Measurements from ENCODE around the gene FBXL14.

FBXL14 gene

DNA sequence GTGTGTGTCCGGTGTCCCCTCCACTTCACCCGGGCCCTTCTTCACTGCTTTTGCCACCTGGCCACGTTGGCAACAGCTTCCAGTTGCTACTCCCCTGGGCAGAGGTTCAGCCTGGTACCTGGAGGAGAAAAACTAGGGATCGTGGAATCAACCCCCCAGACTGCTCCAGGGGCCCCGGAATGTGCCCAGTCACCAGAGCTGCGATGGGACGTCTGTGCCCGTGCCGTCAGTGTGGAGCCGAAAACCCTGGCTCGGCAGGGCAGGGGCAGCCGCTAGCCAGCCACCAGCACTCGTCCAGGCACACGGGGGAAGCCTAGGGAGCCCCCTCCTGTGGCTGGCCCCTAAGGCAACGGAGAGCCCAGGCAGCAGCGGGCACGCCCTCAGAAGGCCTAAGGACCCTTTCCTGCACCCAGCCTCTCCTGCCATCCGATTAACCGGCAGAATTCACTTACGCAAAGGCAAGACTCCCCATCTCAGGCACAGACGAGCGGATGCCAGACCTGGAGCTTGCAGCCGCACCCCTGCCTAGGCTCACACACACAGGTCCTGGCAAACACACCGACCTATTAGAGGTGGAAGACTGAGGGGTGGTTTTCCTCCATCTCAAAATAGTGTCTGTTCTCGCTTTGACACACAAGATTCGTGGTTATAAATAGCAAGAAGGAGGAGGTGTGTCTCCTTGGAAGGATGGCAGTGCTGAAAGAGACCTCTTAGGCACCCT is 62.6 kb downstream of the FBXL14 start:
- H3K4me3 Mint-ChIP-seq: peak overlapping the region; percentile 72
- peaks cover 2% of the 10 kb centered on the region for H3K36me3 Mint-ChIP-seq (ENCODE audit: low read depth)
- no peaks in the 10 kb centered on the region for H3K9me3 Mint-ChIP-seq
- H3K27me3 Mint-ChIP-seq (ENCODE audit: low read depth): peaks cover 73% of the 10 kb centered on the region
- H3K4me1 Mint-ChIP-seq (ENCODE audit: low read depth): peaks cover 29% of the 10 kb centered on the region
- peak overlapping the region; percentile 37 for H3K27ac Mint-ChIP-seq

DNA sequence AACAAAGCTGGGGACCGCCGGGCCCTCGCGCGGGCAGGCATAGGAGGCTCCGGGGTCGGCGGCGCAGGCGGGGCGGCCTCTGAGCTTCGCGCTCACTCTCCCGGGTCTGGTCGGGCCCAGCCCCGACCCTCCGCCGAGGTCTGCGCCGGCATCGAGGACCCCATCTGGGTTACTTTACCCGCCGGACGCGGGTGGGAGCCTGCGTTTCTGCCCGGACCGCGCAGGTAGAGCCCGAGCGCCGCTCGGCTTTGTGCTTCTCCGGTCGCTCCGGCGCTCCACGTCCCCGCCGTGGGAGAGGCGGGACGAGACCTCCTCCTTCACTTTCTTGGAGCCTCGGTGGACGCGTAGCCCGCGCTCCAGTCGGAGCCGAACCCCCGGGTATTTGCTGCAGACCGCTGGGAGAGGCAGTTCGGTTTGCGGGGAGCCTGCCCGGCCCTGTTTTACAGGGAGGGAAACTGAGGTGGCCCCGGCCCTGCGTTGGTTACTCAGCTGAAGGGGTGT is 63.2 kb downstream of the FBXL14 start:
- no peak overlapping the region for H3K27ac Mint-ChIP-seq
- peaks cover 2% of the 10 kb centered on the region for H3K36me3 Mint-ChIP-seq (ENCODE audit: low read depth)
- no peaks in the 10 kb centered on the region for H3K9me3 Mint-ChIP-seq
- peak overlapping the region; percentile 49 for H3K4me3 Mint-ChIP-seq
- H3K4me1 Mint-ChIP-seq (ENCODE audit: low read depth): peaks cover 29% of the 10 kb centered on the region
- peaks cover 72% of the 10 kb centered on the region for H3K27me3 Mint-ChIP-seq (ENCODE audit: low read depth)

DNA sequence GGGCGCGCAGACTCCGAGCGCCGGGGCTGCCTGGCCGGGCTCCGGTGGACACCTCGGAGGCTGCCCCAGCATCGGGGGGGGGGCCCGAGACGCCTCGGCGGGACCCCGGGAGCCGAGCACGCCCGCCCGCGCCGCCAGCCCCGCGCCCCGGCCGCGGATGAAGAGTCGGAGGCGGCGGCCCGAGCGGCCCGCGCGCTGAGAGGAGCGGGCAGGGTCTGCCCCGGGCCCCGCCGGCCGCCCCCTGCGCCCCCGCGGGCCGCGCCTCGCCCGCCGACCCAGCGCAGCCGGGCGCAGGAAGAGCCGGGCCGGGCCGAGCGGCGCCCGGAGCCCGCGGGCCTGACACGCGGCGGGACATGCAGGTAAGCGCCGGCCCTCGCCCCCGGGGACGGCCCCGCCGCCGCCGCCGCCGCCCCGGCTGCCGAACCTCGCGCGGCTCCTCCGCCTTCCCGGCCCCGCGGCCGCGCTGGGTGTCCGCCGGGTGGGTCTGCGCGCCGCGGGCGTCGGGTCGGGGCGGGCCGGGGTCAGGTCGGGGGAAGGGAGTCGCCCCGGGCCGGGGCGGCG is 63.7 kb downstream of the FBXL14 start:
- Mint-ChIP-seq H3K36me3 (ENCODE audit: low read depth) (peaks cover 2% of the 10 kb centered on the region), H3K4me3 (no peak overlapping the region), H3K27ac (no peak overlapping the region), H3K9me3 (no peaks in the 10 kb centered on the region), H3K27me3 (ENCODE audit: low read depth) (peaks cover 71% of the 10 kb centered on the region), H3K4me1 (ENCODE audit: low read depth) (peaks cover 29% of the 10 kb centered on the region)

DNA sequence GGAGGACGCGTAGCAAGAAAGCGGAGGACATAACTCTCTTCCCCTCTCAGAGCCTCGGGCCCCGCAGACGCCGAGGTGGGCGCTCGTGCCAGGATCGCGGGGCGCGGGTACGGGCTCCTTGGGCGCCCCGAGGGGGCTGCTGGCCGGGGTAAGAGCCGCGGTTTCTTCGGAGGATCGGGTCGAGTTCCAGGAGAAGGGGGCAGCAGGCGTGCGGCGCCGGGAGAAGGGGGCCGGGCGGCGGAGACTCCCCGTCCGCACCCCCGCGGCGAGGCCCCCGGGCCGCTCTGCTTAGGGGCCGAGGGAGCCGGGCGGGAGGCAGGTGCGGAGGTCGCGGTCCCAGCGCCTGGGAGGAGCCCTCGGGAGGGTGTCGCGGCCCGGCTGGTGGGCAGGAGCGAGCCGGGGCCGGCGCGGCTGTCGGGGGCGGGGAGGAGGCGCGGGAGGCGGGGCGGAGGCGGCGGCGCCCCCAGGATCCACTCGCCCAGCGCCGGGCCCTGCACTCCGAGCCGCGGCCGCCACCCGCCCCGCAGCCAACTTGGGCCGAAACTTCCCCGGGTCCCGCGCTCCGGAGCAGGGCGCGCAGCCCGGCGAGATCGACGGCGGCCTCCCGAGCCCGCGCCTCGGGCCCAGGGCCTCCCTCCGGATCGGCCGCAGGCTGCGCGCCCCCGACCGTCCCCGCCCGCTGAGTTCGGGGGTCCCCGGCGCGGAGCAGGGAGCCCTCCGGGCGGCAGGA is 64.4 kb downstream of the FBXL14 start:
- peaks cover 29% of the 10 kb centered on the region for H3K4me1 Mint-ChIP-seq (ENCODE audit: low read depth)
- H3K9me3 Mint-ChIP-seq: no peaks in the 10 kb centered on the region
- H3K27ac Mint-ChIP-seq: peak overlapping the region; percentile 58
- H3K27me3 Mint-ChIP-seq (ENCODE audit: low read depth): peaks cover 73% of the 10 kb centered on the region
- H3K36me3 Mint-ChIP-seq (ENCODE audit: low read depth): peaks cover 2% of the 10 kb centered on the region
- peak overlapping the region; percentile 81 for H3K4me3 Mint-ChIP-seq

DNA sequence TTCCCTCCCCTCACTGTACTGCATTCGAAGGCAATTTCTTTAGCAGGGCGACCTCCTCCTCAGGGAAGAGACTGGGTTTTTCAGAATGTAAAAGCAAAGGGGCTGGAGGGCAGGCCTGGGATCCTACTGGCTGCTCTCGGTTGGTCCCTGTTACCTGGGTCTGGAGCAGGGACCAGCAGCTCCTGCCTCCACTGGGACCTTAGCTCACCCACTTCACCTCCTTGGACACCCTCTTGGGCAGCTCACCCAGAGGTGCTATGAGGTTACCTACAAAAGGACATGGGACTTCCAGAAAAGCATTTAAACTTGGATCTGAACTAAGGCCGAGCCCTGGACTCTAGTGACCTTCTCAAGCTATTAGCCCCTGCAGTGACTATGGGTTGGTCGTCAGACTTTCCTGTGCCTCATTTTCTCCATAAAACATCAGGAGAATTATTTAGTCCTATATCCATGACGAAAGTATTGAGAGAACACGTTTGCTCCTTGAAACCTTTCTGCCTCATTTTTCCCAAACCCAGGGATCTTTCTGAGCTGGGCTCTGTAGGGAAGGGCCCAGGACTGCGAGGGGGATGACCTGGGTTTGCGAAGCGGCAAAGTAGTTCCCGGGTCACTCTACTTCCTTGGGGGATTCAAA is 65.0 kb downstream of the FBXL14 start:
- Mint-ChIP-seq H3K27ac (peak overlapping the region; percentile 58), H3K4me1 (ENCODE audit: low read depth) (peaks cover 24% of the 10 kb centered on the region), H3K4me3 (peak overlapping the region; percentile 81), H3K27me3 (ENCODE audit: low read depth) (peaks cover 79% of the 10 kb centered on the region), H3K36me3 (ENCODE audit: low read depth) (peaks cover 2% of the 10 kb centered on the region), H3K9me3 (no peaks in the 10 kb centered on the region)

DNA sequence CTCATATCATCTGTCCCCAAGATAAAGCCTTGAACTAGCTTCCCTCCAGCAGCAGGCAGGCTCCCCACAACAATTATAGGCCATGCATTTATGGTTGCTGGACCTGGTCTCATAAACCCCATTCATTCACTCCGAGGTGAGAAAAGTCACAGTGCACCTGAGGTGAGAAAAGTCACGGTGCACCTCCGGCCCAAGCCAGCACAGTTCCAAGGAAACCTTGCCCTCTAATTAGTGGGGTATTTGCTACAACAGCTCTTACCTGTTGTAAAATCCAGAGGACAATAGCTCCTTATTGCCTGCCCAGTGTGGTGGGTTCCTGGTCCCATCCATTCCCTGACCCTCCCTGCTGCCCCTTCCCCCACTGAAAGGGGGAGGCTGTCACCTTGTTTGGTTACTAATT is 65.6 kb downstream of the FBXL14 start:
- peaks cover 81% of the 10 kb centered on the region for H3K27me3 Mint-ChIP-seq (ENCODE audit: low read depth)
- H3K27ac Mint-ChIP-seq: no peak overlapping the region
- peaks cover 21% of the 10 kb centered on the region for H3K4me1 Mint-ChIP-seq (ENCODE audit: low read depth)
- no peaks in the 10 kb centered on the region for H3K9me3 Mint-ChIP-seq
- no peak overlapping the region for H3K4me3 Mint-ChIP-seq
- peaks cover 2% of the 10 kb centered on the region for H3K36me3 Mint-ChIP-seq (ENCODE audit: low read depth)

DNA sequence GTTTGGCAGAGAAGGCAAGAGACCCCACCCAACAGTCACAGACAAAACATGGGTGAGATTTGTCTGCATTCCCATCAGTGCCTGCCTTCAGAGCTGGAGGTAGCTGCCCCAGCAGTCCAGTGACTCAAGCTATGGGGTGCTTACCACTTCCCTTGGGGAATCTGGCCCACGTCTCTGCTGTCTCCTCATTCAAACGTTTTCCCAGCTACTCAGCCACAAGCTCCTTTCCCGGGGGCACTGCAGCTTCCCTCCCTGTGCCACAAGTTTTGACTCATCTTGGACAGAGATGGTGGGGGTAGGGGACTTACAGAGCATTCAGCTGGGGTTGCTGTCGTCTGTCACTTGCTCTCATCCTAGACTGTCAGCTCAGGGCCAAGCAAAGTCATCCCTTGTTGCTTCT is 66.6 kb downstream of the FBXL14 start:
- no peak overlapping the region for H3K4me3 Mint-ChIP-seq
- peaks cover 74% of the 10 kb centered on the region for H3K27me3 Mint-ChIP-seq (ENCODE audit: low read depth)
- H3K4me1 Mint-ChIP-seq (ENCODE audit: low read depth): peaks cover 11% of the 10 kb centered on the region
- H3K9me3 Mint-ChIP-seq: no peaks in the 10 kb centered on the region
- H3K27ac Mint-ChIP-seq: no peak overlapping the region
- H3K36me3 Mint-ChIP-seq (ENCODE audit: low read depth): peaks cover 2% of the 10 kb centered on the region

DNA sequence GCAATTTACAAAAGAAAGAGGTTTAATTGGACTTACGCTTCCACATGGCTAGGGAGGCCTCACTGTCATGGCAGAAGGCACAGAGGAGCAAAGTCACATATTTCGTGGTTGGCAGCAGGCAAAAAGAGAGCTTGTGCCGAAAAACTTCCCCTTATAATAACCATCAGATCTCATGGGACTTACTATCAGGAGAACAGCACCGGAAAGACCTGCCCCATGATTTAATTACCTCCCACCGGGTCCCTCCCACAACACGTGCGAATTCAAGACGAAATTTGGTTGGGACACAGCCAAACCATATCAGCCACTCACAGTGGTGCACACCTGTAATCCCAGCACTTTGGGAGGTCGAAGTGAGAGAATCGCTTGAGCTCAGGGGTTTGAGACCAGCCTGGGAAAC is 68.5 kb downstream of the FBXL14 start:
- no peak overlapping the region for H3K27ac Mint-ChIP-seq
- no peaks in the 10 kb centered on the region for H3K9me3 Mint-ChIP-seq
- H3K4me1 Mint-ChIP-seq (ENCODE audit: low read depth): peaks cover 2% of the 10 kb centered on the region
- H3K4me3 Mint-ChIP-seq: no peak overlapping the region
- peaks cover 2% of the 10 kb centered on the region for H3K36me3 Mint-ChIP-seq (ENCODE audit: low read depth)
- H3K27me3 Mint-ChIP-seq (ENCODE audit: low read depth): peaks cover 58% of the 10 kb centered on the region

DNA sequence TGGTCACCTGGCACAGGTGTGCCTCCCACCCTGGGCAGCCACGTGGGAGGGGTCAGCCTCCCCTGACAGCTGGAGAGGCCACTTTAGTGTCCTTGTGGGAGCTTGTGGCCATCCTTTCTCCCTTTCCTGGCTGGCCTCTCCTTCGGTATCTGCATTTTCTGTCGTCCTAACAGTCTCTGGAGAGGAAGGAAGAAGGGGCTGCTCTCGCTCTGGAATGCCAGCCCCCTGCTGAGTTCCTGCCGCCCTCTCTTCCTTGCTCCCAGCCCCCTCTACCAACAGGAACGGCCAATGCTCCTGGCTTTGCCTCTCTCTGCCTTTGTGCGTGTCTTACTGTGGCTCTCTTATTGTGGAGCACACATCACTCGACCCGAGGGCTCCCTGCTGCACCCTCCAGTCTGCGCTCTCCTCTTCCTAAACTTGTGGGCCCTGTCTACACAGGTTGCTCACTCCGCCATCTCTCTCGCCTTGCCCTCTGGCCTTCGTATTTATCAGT is 70.8 kb downstream of the FBXL14 start:
- Mint-ChIP-seq H3K9me3 (no peaks in the 10 kb centered on the region), H3K27ac (no peak overlapping the region), H3K27me3 (ENCODE audit: low read depth) (peaks cover 62% of the 10 kb centered on the region), H3K36me3 (ENCODE audit: low read depth) (no peaks in the 10 kb centered on the region), H3K4me1 (ENCODE audit: low read depth) (no peaks in the 10 kb centered on the region), H3K4me3 (no peak overlapping the region)

DNA sequence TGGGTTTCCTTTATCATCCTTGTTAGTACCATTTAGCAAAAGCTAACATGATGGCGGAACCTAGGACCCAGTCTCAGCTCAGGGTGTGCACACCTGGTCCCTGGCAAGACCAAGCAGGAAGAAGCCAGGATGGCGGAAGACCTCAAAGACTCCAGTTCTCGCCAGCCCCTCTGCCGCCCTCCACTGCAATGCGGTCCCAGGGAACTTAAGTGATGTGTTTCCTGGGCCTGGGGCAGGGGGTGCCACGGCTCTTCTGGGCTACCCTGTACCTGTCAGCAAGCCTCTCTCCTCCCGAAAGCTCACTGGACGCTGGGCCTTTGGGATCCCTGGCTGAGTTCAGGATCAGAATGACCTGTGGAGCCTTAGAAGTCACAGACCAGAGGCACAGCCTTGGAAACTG is 71.3 kb downstream of the FBXL14 start:
- no peaks in the 10 kb centered on the region for H3K9me3 Mint-ChIP-seq
- no peaks in the 10 kb centered on the region for H3K4me1 Mint-ChIP-seq (ENCODE audit: low read depth)
- H3K36me3 Mint-ChIP-seq (ENCODE audit: low read depth): no peaks in the 10 kb centered on the region
- H3K27ac Mint-ChIP-seq: no peak overlapping the region
- H3K4me3 Mint-ChIP-seq: no peak overlapping the region
- peaks cover 62% of the 10 kb centered on the region for H3K27me3 Mint-ChIP-seq (ENCODE audit: low read depth)

DNA sequence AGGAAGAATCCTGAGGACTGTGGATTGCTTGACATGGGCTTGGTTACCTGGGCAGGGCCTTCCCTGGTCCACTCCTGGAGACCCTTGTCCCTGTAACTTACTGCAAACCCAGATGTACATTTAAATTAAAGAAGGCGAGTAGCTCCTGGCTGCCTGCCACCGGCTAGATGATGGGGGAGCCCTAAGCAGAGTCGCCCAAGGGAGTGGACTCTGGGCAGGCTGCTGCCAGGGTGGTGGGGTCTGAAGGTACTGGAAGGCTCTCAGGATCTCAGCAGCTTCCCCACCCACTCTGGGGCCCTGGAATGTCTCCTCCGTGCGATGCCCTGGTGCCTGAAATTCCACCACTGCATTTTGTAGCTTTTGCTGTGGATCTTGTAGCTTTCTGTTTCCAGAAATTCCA is 74.7 kb downstream of the FBXL14 start:
- peaks cover 9% of the 10 kb centered on the region for H3K9me3 Mint-ChIP-seq
- H3K4me1 Mint-ChIP-seq (ENCODE audit: low read depth): no peaks in the 10 kb centered on the region
- peaks cover 56% of the 10 kb centered on the region for H3K27me3 Mint-ChIP-seq (ENCODE audit: low read depth)
- H3K36me3 Mint-ChIP-seq (ENCODE audit: low read depth): no peaks in the 10 kb centered on the region
- no peak overlapping the region for H3K27ac Mint-ChIP-seq
- no peak overlapping the region for H3K4me3 Mint-ChIP-seq

DNA sequence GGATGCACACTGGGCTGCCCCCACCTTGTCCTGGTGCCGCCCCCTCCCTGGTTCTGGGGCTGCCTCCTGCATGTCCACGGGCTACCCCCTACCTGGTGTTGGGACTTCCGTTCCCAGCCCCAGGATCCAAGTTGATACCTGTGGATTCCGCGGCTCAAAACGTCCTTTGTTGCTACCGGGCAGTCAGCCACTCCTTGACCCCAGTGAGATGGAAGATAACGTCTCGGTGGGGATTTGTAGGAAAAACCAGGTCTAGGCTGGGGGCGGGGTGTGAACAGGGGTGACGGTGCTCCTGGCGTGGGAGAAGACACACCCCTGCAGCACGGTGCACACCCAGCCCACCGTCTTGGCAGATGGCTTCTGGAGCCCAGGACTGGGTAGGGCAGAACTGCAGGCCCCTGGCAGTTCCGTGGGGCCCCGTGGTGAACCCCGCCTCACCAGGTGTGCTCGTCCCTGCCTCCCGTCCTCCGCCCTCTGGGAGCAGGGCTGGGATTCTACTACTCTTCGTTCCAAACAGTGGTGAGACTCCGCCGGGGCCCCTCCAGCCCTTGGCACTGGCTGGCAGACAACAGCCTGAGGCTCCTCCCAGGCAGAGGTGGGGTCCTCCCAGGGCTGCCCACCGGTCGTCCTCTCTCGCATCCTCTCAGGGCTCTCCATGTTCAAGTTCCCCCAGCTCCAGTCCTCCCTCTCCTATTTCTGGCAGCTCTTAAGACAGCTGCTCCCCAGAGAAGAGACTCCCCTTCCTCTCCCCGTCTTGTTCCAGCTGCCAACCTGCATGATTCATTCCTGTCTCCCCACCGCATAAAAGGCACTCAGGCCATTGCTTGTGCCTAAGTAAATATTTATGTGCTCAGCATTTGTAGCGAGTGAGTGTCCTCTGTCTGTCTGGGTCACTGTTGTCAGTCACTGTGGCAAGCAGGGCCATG is 75.5 kb downstream of the FBXL14 start:
- H3K4me3 Mint-ChIP-seq: no peak overlapping the region
- no peaks in the 10 kb centered on the region for H3K36me3 Mint-ChIP-seq (ENCODE audit: low read depth)
- H3K27ac Mint-ChIP-seq: no peak overlapping the region
- peaks cover 9% of the 10 kb centered on the region for H3K9me3 Mint-ChIP-seq
- no peaks in the 10 kb centered on the region for H3K4me1 Mint-ChIP-seq (ENCODE audit: low read depth)
- peaks cover 53% of the 10 kb centered on the region for H3K27me3 Mint-ChIP-seq (ENCODE audit: low read depth)

DNA sequence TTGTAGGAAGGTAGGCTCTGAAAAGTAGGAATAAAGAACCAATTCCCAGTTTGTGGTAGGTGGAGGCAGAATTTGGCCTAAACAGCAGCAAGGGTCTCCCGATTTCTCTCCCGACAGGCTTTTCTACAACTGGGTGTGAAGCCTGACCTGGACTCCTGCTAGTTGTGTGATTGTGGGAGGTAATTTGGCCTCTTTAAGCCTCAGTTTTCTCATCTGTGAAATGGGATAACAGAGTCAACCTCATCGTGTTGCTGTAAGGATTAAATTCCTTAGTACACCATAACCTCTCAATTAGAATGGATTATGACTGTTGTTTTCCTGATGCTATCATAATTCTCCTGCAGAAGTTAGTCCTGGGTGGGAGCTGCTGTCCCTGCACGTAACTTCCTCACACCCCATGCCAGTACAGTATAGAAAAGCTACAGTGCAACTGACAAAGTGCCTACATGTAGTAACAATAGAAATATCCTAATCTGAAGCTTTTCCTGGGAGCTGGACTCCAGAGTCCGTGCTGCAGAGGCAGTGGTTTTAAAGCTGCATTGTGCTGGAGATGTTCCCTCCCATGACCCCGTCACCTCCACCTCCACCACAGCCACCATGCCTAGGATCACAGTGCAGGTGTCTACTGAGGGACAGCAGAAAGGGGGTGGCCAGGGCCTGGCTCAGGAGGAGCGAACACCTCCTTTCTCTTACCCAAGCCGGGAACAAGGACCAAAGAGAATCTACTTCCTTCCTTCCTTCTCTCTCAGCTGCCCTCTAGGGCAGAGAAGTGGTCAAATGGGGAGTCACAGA is 76.5 kb downstream of the FBXL14 start:
- Mint-ChIP-seq H3K27ac (no peak overlapping the region), H3K27me3 (ENCODE audit: low read depth) (peaks cover 58% of the 10 kb centered on the region)

More for the DNA sequence above, 76.5 kb downstream of the FBXL14 start:
- no peaks in the 10 kb centered on the region for H3K4me1 Mint-ChIP-seq (ENCODE audit: low read depth)
- no peaks in the 10 kb centered on the region for H3K36me3 Mint-ChIP-seq (ENCODE audit: low read depth)
- no peak overlapping the region for H3K4me3 Mint-ChIP-seq
- peaks cover 9% of the 10 kb centered on the region for H3K9me3 Mint-ChIP-seq

All from T-helper 1 cell treated with Interleukin-12 subunit alpha and Interleukin-12 subunit beta and Interleukin-4 antibody, amounts not matched to agents 30 μg/mL and 1 μg/mL, for 36 hours (primary cell).